MM.1S (cell line): ENCODE results near the gene UST.

ENCODE experiments used
- DNase-seq: peaks from one replicate; pipeline ENCODE4 v3.0.0-alpha.2; 2015
- H2AFZ ChIP-seq: fragments of 300-600 bp; sonication (generic); 2 replicates; pipeline ENCODE4 v1.6.0; 2016; ENCODE audit warnings: antibody characterized with exemption, low read length
- H3F3A ChIP-seq: fragments of 300-600 bp; sonication (generic); 2 replicates; pipeline ENCODE4 v1.6.1; 2016; ENCODE audit warnings: mild to moderate bottlenecking, antibody characterized with exemption, low read length, moderate library complexity, mixed read lengths; ENCODE audit not compliant: insufficient read depth
- H3K27ac ChIP-seq: fragments of 300-600 bp; sonication (generic); 2 replicates; pipeline ENCODE4 v1.5.1; 2016; ENCODE audit warnings: mild to moderate bottlenecking, low read length
- H3K27me3 ChIP-seq: fragments of 300-600 bp; sonication (generic); replicated peaks from 2 replicates; pipeline ENCODE4 v1.6.0; 2016; ENCODE audit warnings: low read length; ENCODE audit not compliant: insufficient read depth
- H3K36me3 ChIP-seq: fragments of 300-600 bp; sonication (generic); replicated peaks from 2 replicates; pipeline ENCODE4 v1.6.1; 2016; ENCODE audit warnings: mild to moderate bottlenecking, low read length, mixed read lengths; ENCODE audit not compliant: insufficient read depth
- H3K4me1 ChIP-seq: fragments of 300-600 bp; sonication (generic); 2 replicates; pipeline ENCODE4 v1.6.1; 2016; ENCODE audit warnings: low read length, mixed read lengths
- H3K4me2 ChIP-seq: fragments of 300-600 bp; sonication (generic); 2 replicates; pipeline ENCODE4 v1.6.0; 2016; ENCODE audit warnings: low read depth, low read length
- H3K4me3 ChIP-seq: fragments of 300-600 bp; sonication (generic); 2 replicates; pipeline ENCODE4 v1.5.1; 2016; ENCODE audit warnings: low read length, mixed read lengths
- H3K79me2 ChIP-seq: fragments of 300-600 bp; sonication (generic); 2 replicates; pipeline ENCODE4 v1.6.1; 2016; ENCODE audit warnings: mixed run types, low read length, mixed read lengths
- H3K9ac ChIP-seq: fragments of 300-600 bp; sonication (generic); 2 replicates; pipeline ENCODE4 v1.6.1; 2016; ENCODE audit warnings: low read length, mixed read lengths
- H3K9me2 ChIP-seq: fragments of 300-600 bp; sonication (generic); replicated peaks from 2 replicates; pipeline ENCODE4 v1.6.1; 2016; ENCODE audit warnings: mild to moderate bottlenecking, low read length, mixed read lengths; ENCODE audit not compliant: insufficient read depth
- H3K9me3 ChIP-seq: fragments of 300-600 bp; sonication (generic); replicated peaks from 2 replicates; pipeline ENCODE4 v1.6.1; 2016; ENCODE audit warnings: mild to moderate bottlenecking, low read length, mixed read lengths; ENCODE audit not compliant: insufficient read depth
- H4K20me1 ChIP-seq: fragments of 300-600 bp; sonication (generic); 2 replicates; pipeline ENCODE4 v1.6.1; 2016; ENCODE audit warnings: mild to moderate bottlenecking, low read length, moderate library complexity, mixed read lengths; ENCODE audit not compliant: insufficient read depth
- CTCF ChIP-seq: fragments of 300-600 bp; sonication (generic); IDR thresholded peaks from 2 replicates; pipeline ENCODE4 v1.5.1; 2016; ENCODE audit warnings: antibody characterized with exemption, low read length, mixed read lengths
- EZH2 ChIP-seq: fragments of 300-600 bp; sonication (generic); optimal IDR thresholded peaks from 2 replicates; pipeline ENCODE3; 2017; ENCODE audit warnings: low read depth, mild to moderate bottlenecking, antibody characterized with exemption, low read length, mixed read lengths
- EZH2phosphoT487 ChIP-seq: fragments of 300-600 bp; sonication (generic); IDR thresholded peaks from 2 replicates; pipeline ENCODE4 v1.6.1; 2018; ENCODE audit warnings: antibody characterized with exemption, low read length

Gene UST

DNA sequence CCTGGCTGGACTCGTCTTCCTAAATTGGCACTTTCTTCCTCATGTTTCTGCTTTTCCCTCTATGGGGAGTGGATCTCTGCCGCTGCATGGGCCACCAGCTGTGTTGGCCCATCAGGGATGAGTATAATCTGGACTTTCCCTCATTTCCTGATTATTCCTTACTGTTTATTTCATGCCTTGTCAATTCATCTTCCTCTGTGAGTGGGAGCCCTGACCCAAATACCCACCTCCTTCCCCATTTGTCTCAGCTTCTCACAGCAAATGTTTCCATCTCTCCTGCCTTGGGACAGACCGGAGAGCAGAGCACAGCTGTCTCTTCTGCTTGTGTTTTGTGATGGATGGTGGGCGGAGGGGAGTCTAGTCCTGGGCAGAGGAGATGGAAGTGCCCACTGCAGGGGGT lies 212.7 kb downstream of the UST start:
- no peaks in the 10 kb centered on the region for H3K9me2 ChIP-seq
- H3K27me3 ChIP-seq: no peaks in the 10 kb centered on the region
- H3K9ac ChIP-seq: no peak overlapping the region
- H4K20me1 ChIP-seq: no peaks in the 10 kb centered on the region
- H3K4me3 ChIP-seq: no peak overlapping the region
- DNase-seq: no peak
- H2AFZ ChIP-seq: no peak overlapping the region
- no peaks in the 10 kb centered on the region for H3K4me1 ChIP-seq
- H3K9me3 ChIP-seq: no peaks in the 10 kb centered on the region
- H3K27ac ChIP-seq: no peak overlapping the region
- H3K4me2 ChIP-seq: no peak overlapping the region
- no peaks in the 10 kb centered on the region for H3K36me3 ChIP-seq
- TF ChIP-seq EZH2 (no peak), EZH2phosphoT487 (no peak), CTCF (no peak)
- H3F3A ChIP-seq: no peaks in the 10 kb centered on the region
- H3K79me2 ChIP-seq: no peaks in the 10 kb centered on the region

- no peaks in the 10 kb centered on the region for H3K4me1 ChIP-seq
- H3K9me2 ChIP-seq: no peaks in the 10 kb centered on the region
- H3K36me3 ChIP-seq: no peaks in the 10 kb centered on the region
- DNase-seq: no peak
- no peak overlapping the region for H2AFZ ChIP-seq
- no peak overlapping the region for H3K4me2 ChIP-seq
- H3K27ac ChIP-seq: no peak overlapping the region
- TF ChIP-seq EZH2phosphoT487 (no peak), EZH2 (no peak)
- H3K79me2 ChIP-seq: no peaks in the 10 kb centered on the region
- no peaks in the 10 kb centered on the region for H3K27me3 ChIP-seq
- H3K4me3 ChIP-seq: no peak overlapping the region
- H4K20me1 ChIP-seq: no peaks in the 10 kb centered on the region
- H3K9ac ChIP-seq: no peak overlapping the region
- no peaks in the 10 kb centered on the region for H3F3A ChIP-seq
- H3K9me3 ChIP-seq: no peaks in the 10 kb centered on the region
Measured at GRCh38 chr6:148962854-148963515, 216.2 kb downstream of the UST start.

DNA sequence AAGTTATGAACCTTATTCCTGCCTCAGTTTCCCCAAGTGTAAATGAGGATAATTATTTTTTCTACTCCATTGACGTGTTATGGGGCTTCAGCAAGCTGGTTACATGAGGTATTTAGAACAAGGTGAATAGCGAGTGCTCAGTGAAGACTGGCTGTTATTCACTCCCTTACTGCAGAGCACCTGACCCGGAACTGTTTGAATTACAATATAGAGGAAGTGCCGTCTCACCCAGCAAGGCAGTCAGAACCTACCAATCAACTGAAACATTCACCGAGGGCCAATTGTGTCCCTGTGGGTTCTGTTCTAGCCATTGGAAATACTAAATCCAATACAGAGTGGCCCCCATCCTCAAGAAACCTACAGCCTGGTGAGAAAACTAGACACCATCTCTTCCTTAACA lies 216.9 kb downstream of the UST start:
- Histone ChIP-seq H4K20me1 (no peaks in the 10 kb centered on the region), H3K9ac (no peak overlapping the region), H3K27ac (no peak overlapping the region), H3K79me2 (no peaks in the 10 kb centered on the region), H3F3A (no peaks in the 10 kb centered on the region), H3K4me3 (no peak overlapping the region), H3K4me2 (no peak overlapping the region), H2AFZ (no peak overlapping the region), H3K27me3 (no peaks in the 10 kb centered on the region), H3K36me3 (no peaks in the 10 kb centered on the region), H3K4me1 (no peaks in the 10 kb centered on the region), H3K9me2 (no peaks in the 10 kb centered on the region), H3K9me3 (no peaks in the 10 kb centered on the region)
- TF ChIP-seq EZH2 (no peak), EZH2phosphoT487 (no peak), CTCF (no peak)
- no peak for DNase-seq

GRCh38 chr6:148964467-148964866 lies 217.6 kb downstream of the UST start:
- no peak for DNase-seq
- Histone ChIP-seq H3K4me2 (no peak overlapping the region), H3K79me2 (no peaks in the 10 kb centered on the region), H3K9me3 (no peaks in the 10 kb centered on the region), H3K9ac (no peak overlapping the region), H3K27ac (no peak overlapping the region), H4K20me1 (no peaks in the 10 kb centered on the region), H3F3A (no peaks in the 10 kb centered on the region), H2AFZ (no peak overlapping the region), H3K9me2 (no peaks in the 10 kb centered on the region), H3K27me3 (no peaks in the 10 kb centered on the region), H3K4me1 (no peaks in the 10 kb centered on the region), H3K36me3 (no peaks in the 10 kb centered on the region), H3K4me3 (no peak overlapping the region)
- no peak for TF ChIP-seq EZH2
- no peak for TF ChIP-seq CTCF
- no peak for TF ChIP-seq EZH2phosphoT487
